ENCODE results near the gene CMIP.

The CMIP gene

DNA sequence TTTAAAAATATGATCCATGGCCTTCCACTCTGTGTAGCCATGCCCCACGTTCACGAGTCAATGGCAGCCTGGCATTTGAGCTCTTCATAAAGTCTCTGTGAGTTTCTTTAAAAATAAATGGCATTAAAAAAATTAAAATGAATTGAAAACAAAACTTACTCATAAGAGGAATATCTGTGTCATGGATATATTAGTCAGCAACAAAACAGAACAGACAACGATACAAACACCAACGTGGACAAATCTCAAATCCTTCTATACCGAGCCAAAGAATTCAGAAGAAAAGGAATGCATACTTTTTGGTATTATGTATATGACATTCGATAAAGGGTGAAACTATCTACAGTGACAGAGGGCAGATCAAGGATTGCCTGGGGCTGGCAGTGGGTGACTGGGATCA is 8.2 kb upstream of the CMIP start:
- H3K4me3 ChIP-seq (ENCODE audit: low read depth, low read length): no peak overlapping the region
- TF ChIP-seq, protein P1, sequence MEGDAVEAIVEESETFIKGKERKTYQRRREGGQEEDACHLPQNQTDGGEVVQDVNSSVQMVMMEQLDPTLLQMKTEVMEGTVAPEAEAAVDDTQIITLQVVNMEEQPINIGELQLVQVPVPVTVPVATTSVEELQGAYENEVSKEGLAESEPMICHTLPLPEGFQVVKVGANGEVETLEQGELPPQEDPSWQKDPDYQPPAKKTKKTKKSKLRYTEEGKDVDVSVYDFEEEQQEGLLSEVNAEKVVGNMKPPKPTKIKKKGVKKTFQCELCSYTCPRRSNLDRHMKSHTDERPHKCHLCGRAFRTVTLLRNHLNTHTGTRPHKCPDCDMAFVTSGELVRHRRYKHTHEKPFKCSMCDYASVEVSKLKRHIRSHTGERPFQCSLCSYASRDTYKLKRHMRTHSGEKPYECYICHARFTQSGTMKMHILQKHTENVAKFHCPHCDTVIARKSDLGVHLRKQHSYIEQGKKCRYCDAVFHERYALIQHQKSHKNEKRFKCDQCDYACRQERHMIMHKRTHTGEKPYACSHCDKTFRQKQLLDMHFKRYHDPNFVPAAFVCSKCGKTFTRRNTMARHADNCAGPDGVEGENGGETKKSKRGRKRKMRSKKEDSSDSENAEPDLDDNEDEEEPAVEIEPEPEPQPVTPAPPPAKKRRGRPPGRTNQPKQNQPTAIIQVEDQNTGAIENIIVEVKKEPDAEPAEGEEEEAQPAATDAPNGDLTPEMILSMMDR (IDR thresholded peaks at IDR 0.05; ENCODE audit: low read depth, low read length): no peak

DNA sequence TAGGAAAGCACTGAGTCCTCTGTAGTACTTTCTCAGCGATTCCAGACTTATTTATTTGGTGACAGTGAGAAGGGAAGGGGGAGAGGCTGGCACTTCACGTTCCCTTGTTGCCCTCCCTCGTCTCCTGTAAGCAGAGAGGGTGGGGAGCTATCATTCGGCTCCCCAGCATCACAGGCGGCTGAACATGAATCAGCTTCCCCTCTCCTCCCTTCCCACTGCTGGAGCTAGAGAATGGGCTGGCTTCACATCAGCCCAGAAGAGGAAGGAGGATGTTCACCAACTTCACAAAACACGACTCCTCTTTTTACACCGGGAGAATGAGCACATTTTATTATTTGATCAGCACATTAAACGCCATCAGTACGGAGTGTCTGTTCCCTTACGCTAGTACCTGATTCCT is 6.7 kb upstream of the CMIP start:
- TF ChIP-seq, protein P1 (IDR thresholded peaks at IDR 0.05; ENCODE audit: low read depth, low read length): no peak

DNA sequence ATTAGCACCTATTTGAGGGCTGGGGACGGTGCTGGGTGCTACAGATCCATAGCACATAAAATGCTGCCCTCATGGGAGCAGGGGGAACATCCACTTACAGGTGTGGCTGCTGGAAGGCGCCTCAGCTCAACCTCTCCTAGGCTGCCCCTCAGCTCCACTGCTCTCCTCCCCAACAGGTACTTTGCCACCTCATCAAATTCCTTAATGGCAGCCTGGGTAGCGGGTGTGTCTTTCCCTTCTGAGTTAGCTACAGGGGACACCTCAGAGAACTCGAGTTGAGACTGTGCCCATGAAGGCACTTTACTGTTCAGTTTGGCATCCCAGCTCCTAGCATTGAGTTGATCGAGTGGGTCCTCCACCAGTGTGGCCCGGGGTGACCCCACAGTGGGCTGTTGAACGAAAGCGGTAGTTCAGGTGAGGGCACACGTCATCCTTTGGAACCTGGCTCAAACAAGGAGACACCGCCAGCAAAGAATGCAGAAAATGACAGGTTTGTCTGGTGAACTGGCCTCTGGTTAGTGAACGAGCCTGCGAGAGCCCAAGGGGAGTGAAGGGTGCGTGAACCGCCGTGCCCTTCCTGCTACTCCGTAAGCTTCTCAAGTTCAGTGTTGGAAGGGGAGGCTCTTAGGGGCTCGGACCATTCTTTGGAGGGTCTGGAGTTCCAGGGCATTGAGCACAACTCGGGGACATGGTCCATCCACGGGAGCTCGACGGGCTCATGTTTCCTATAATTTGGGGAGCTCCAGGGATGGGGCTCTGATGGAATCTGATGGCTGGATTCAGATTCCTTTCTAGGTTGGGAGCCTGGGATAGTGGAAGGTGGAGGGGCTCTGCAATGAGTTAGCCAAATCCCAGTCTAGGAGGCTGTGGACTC is 3.5 kb upstream of the CMIP start:
- TF ChIP-seq, protein P1 (IDR thresholded peaks at IDR 0.05; ENCODE audit: low read depth, low read length): no peak
- no peak overlapping the region for H3K4me3 ChIP-seq (ENCODE audit: low read depth, low read length)

More for the DNA sequence above, 6.7 kb upstream of the CMIP start:
- H3K4me3 ChIP-seq (ENCODE audit: low read depth, low read length): no peak overlapping the region

DNA sequence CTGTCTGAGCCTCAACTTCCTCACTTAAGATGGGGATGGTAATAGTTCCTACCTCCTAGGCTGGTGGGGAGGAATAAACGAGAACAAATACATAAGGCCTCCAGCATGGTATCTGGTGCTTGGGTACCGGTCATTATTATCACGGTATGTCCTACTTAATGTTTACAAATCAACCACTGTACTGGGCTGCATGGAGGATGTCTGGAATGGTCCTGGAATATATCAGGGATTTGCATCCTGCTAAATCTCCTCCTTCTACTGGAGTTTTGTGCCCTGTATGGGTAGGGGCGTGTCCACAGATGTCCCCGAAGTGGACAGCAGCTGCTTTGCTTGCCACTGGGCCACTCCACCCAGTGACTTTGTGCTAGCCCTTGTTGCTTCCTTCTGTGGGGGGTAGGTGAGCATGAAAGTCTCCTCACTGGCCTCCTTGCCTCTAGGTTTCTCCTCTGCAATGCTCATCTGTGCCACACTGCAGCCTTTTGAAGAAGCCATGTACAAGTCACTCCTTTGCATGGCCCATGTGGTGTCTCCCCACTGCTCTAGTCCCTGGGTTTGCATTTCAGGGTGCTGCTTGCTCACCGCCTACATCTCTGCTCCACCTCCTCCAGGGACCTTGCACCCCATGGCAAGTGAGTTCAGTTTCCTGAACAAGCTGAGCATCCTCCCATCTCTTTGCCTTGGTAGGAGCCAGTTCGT is 2.2 kb upstream of the CMIP start:
- TF ChIP-seq, protein P1 (IDR thresholded peaks at IDR 0.05; ENCODE audit: low read depth, low read length): no peak
- no peak overlapping the region for H3K4me3 ChIP-seq (ENCODE audit: low read depth, low read length)

DNA sequence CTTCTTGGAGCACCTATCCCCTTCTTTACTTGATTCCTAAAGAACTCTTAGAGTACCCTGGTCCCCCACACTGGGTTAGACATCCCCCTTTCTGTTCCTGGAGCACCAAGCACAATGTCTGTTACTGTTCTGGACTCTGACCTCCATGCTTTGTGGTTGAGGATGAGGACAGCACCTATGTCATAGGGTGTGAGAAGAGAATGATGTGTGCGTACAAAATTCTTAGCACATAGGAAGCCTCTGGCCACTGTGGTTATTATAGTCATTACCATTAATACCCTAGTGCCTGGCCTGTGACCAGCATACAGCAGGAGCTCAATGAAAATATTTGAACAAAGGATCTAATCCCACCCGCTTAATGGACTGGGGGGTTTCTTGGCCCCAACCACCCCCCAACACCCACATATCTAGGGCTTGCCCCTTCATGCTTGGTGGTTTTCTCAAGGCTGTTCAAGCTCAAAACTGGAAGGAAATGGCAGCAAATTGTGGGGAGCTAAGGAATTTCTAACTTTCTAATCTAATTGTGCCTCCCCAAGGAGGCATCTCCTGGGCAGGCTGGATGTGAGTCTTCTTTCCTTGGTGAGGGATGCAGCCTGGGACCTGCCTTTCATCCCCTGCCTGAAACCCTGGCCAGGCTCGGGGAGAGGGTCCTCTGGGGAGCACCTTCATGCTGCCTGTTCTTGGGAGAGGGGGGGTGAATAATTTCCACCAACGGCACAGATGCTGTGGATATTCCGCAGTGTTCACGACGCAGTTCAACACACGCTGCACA is 1.5 kb upstream of the CMIP start:
- no peak overlapping the region for H3K4me3 ChIP-seq (ENCODE audit: low read depth, low read length)
- TF ChIP-seq, protein P1 (IDR thresholded peaks at IDR 0.05; ENCODE audit: low read depth, low read length): no peak

DNA sequence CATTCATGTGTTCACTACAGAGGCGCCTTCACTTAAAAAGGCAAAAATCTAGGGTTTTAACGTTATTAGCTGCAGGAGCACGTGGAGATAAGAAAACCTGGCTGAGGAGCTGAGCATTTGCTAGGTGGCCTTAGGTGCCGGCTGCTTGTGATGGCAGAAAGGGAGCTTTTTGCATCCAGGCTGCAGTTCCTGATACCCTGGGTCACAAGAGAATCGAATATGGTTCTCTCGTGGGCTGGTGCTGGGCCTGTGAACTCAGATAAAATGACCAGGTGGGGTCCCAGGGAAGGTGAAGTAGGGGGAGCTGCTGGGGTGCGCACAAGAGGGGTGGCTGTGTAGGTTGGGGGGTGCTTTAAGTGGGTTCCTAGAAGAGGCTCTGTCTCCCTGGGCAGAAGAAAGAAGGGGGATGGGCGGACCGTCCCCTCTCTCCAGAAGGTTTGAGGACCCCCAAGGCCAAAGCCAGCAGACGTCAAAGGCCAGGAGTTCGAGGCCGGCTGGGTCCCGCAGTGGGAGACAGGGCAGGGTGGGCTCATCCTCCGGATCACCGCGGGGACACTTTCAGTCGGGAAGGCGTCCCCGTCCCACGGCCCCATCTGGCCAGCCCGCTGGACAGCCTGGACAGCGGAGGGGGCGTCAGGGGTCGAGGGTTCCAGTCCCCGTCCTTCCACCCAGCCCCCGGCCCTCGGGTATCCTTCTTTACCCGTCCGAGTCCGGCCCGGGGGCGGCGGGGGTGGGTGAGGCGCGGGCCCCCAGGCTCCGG is 740 bp upstream of the CMIP start:
- TF ChIP-seq, protein P1 (IDR thresholded peaks at IDR 0.05; ENCODE audit: low read depth, low read length): no peak
- peak overlapping the region; percentile 46 for H3K4me3 ChIP-seq (ENCODE audit: low read depth, low read length)
